Transverse colon (tissue), 4 donors: ENCODE data around the gene LDHAL6B. TPM values are rescaled to one million over a fixed set of nuclear protein-coding genes. Genes with fewer than 3 reads are reported as not detected.

Experiments
- DNase-seq: peaks from one replicate; pipeline ENCODE4 v3.0.0-alpha.2; 2019
- H3K27ac ChIP-seq, 4 donors: fragments of 200-600 bp; sonication (generic); 2 replicates each; pipeline ENCODE4 v1.5.1; 2016 to 2018; ENCODE audit warnings: inconsistent platforms in 4 of 4
- H3K27me3 ChIP-seq: fragments of 200-600 bp; sonication (generic); 2 replicates; pipeline ENCODE4 v1.5.1; 2017; ENCODE audit warnings: inconsistent platforms
- H3K36me3 ChIP-seq, 4 donors: fragments of 200-600 bp; sonication (generic); 2 replicates each; pipeline ENCODE4 v1.5.1; 2017 to 2019; ENCODE audit warnings: inconsistent platforms in 4 of 4
- H3K4me1 ChIP-seq, 4 donors: fragments of 200-600 bp; sonication (generic); 2 replicates each; pipeline ENCODE4 v1.5.1; 2017 to 2020; ENCODE audit warnings: inconsistent platforms in 4 of 4
- H3K4me3 ChIP-seq, 4 donors: fragments of 200-600 bp; sonication (generic); 1 replicate in 1 of 4; 2 replicates in 3 of 4; pipeline versions ENCODE4 v1.5.1 to v1.6.1; 2017 to 2019; ENCODE audit warnings: inconsistent platforms in 4 of 4
- H3K9me3 ChIP-seq, 2 donors: fragments of 200-600 bp; sonication (generic); 2 replicates each; pipeline ENCODE4 v1.5.1; 2017 to 2019; ENCODE audit warnings: inconsistent platforms in 2 of 2
- EP300 ChIP-seq: sonication (generic); formaldehyde crosslinking; IDR thresholded peaks from one replicate; pipeline ENCODE4 v1.6.1; 2017; ENCODE audit warnings: antibody characterized with exemption, low read depth
- POLR2A ChIP-seq: fragments of 450-650 bp; IDR thresholded peaks from one replicate; pipeline ENCODE4 v1.6.1; 2016; ENCODE audit warnings: antibody characterized with exemption, mild to moderate bottlenecking, moderate library complexity
- POLR2AphosphoS5 ChIP-seq, 3 donors: sonication (generic); formaldehyde crosslinking; IDR thresholded peaks; one replicate each; pipeline ENCODE4 v1.6.1; 2016; ENCODE audit warnings: antibody characterized with exemption in 3 of 3
- WGBS, 2 donors: methylation state at CpG; one replicate each; pipeline ENCODE4 v1.1.5; 2018; ENCODE audit warnings: low coverage in 1 of 2; 5-methylcytosine and 5-hydroxymethylcytosine counted together
- in situ Hi-C, 4 donors: fragments of 200-750 bp; cut with MboI; loops; one replicate each; pipeline versions ENCODE4 v1.15.0 to v1.15.1; 2017; ENCODE audit warnings: low sequenced_read_pairs in 3 of 4, low pct_ligation_motif_present in 1 of 4, low pct_unique_long_range_greater_than_20kb in 1 of 4
- intact Hi-C: fragments of 100-400 bp; cut with DNase I; formaldehyde crosslinking; loops from one replicate; pipeline ENCODE4 v1.15.1; 2023; ENCODE audit warnings: low total_unique reads
- total RNA-seq, 4 donors: library from RNA; depleted of rRNA; stranded (reverse); fragments of >200 nt; gene quantifications; one replicate each; pipeline ENCODE4 v1.1.0, GENCODE V29; 2016
- TF ChIP-seq, protein P1 (sequence below), 5 experiments: fragments of 200-600 bp in 3 of 5; fragments of 450-650 bp in 2 of 5; sonication (generic) in 3 of 5; IDR thresholded peaks; 1 replicate in 2 of 5; 2 replicates in 3 of 5; pipeline ENCODE4 v1.5.1; 2016 to 2017; ENCODE audit warnings: antibody characterized with exemption in 5 of 5, inconsistent platforms in 3 of 5, mild to moderate bottlenecking in 2 of 5, moderate library complexity in 1 of 5

Gene LDHAL6B
- total RNA-seq, 4 donors from 2014 or later = not detected

DNA sequence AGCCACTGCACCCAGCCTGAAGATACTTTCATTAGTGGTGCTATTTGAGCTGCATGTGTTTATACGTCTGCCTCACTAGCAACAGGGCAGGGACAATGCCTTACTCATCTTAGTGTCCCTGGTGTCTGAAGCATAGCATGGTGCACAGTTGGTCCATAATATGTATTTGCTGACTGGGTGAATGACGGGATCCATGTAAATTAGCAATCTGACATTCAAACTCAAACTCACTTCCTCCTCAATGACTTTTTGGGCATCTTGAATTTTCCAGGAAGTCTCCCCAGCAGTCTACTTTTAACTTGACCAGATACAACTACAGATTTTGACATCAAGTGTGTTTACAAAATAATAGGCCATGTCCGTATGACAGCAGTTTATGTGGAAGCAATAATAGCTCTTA lies 3.0 kb upstream of the LDHAL6B start:
- H3K27ac ChIP-seq = no peak overlapping the region
- no peaks in the 10 kb centered on the region for H3K4me1 ChIP-seq
- no peaks in the 10 kb centered on the region for H3K27me3 ChIP-seq
- DNase-seq = no peak
- intact Hi-C loops (no loop called here), in situ Hi-C loops (loop anchor here in 1 of 4 donors (25.0 kb wide), 1 partner anchor 391 kb away; no protein-coding TSS in a partner anchor)
- no peaks in the 10 kb centered on the region for H3K9me3 ChIP-seq
- TF ChIP-seq POLR2AphosphoS5 (IDR thresholded peaks at IDR 0.05) (no peak), POLR2A (no peak), EP300 (no peak)
- TF ChIP-seq, protein P1, sequence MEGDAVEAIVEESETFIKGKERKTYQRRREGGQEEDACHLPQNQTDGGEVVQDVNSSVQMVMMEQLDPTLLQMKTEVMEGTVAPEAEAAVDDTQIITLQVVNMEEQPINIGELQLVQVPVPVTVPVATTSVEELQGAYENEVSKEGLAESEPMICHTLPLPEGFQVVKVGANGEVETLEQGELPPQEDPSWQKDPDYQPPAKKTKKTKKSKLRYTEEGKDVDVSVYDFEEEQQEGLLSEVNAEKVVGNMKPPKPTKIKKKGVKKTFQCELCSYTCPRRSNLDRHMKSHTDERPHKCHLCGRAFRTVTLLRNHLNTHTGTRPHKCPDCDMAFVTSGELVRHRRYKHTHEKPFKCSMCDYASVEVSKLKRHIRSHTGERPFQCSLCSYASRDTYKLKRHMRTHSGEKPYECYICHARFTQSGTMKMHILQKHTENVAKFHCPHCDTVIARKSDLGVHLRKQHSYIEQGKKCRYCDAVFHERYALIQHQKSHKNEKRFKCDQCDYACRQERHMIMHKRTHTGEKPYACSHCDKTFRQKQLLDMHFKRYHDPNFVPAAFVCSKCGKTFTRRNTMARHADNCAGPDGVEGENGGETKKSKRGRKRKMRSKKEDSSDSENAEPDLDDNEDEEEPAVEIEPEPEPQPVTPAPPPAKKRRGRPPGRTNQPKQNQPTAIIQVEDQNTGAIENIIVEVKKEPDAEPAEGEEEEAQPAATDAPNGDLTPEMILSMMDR (IDR thresholded peaks at IDR 0.05) = no peak
- peaks cover 0 to 55% (median 23%) of the 10 kb centered on the region in 4 donors for H3K36me3 ChIP-seq
- no peak overlapping the region for H3K4me3 ChIP-seq
- 80 to 81% methylated on average over 1 to 3 of the region's 3 CpGs for WGBS, 2 donors

DNA sequence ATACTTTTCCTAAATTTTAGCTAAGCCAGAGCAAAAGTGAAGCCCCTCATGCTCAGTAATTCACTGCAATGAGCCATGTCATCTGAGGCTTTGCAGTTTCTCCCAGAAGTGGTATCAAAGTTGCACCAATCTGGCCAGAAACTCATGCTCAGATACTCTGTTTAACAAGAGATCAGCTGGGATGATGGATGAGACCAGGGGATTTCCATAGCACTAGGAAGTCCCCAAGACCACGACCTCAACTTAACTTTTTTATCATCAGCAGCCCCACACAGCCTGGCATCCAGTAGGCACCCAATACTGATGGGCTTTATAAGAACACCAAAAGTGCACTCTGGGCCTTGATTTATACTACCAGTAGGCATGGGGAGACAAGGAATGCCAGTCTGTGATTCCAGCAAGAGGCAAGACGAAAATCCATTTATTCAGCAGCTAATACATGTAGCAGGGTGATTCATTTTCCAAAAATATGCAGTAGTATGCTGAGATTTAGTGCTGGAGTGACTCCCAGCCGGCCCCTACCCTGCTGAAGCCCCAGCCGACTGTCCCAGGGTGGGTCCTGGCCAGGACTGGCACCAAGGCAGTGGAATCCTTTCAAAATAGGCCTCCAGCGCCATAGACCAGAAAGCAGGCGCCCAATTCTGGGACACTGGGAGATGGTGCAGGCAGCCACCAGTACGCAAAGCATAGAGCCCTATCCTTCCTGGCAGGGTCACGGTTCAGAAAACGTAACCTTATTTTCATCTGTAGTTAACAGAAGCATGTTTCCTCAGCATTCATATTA lies 612 bp upstream of the LDHAL6B start:
- Histone ChIP-seq H3K27ac (no peak overlapping the region), H3K9me3 (no peaks in the 10 kb centered on the region), H3K36me3 (peaks cover 0 to 67% (median 21%) of the 10 kb centered on the region in 4 donors), H3K27me3 (no peaks in the 10 kb centered on the region), H3K4me1 (no peaks in the 10 kb centered on the region), H3K4me3 (no peak overlapping the region)
- in situ Hi-C loops = loop anchor here in 1 of 4 donors (25.0 kb wide), 1 partner anchor 394 kb away; no protein-coding TSS in a partner anchor
- no peak for DNase-seq
- 82% methylated on average over 9 of the region's 9 CpGs; no CpG with 5 or more reads in 1 of the 2 donors for WGBS, 2 donors
- intact Hi-C loops = no loop called here
- no peak for TF ChIP-seq EP300

DNA sequence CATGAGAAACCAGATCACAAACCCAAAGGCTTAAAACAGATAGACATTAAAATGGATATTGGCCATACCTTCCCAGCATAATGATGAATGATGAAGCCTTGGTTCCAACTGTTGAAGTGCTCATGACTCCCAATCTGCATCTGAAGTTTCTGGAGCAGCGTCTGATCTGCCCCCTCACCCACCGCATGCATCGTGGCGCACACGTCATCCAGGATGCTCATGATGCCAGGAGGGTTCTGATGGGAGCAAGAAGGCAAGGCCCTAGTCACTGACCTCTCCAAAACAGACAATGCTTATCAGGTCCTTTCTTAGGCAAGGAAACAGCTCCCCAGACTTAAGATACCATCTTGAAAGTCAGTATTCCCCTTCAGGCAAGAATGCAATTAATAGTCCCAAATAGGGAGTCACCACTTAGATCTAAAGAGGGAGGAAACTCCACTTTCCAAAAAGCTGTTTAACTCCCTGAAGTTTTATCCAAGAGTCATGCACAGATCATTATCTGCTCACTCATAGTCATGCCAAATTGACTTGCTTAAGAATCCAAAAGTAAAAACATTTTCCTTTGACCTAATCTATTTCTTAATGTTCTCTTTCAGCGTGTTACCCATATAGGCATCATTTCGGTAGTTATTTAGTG lies 2.1 kb downstream of the LDHAL6B start:
- intact Hi-C loops = no loop called here
- TF ChIP-seq EP300 (no peak), POLR2AphosphoS5 (IDR thresholded peaks at IDR 0.05) (no peak), POLR2A (no peak)
- TF ChIP-seq, protein P1 (IDR thresholded peaks at IDR 0.05) = no peak
- DNase-seq = no peak
- Histone ChIP-seq H3K9me3 (no peaks in the 10 kb centered on the region), H3K27me3 (no peaks in the 10 kb centered on the region), H3K4me1 (no peaks in the 10 kb centered on the region), H3K27ac (no peak overlapping the region), H3K36me3 (peaks cover 0 to 63% (median 16%) of the 10 kb centered on the region in 4 donors), H3K4me3 (no peak overlapping the region)
- WGBS, 2 donors = 98 to 99% methylated on average over 7 of the region's 7 CpGs
- in situ Hi-C loops = loop anchor here in 1 of 4 donors (25.0 kb wide), 1 partner anchor 396 kb away; no protein-coding TSS in a partner anchor

DNA sequence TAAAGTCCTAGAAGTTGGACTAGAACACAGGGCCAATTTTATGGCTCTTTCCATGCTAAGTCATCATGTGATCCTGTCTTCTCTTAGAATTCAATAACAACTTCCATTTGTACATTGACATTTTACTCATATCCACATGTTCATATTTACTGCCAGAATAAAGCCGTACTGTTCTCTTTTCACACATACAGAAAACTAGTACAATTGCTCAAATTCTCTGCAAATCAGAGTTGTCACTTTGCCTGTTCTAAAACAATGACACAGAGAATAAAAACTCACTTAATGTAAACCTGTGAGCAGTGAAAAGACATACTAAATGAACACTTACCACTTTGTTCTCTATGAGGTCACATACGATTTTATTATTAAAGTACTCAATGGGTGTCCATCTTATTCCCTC lies 3.5 kb downstream of the LDHAL6B start:
- H3K36me3 ChIP-seq = peaks cover 0 to 60% (median 14%) of the 10 kb centered on the region in 4 donors
- in situ Hi-C loops = loop anchor here in 1 of 4 donors (25.0 kb wide), 1 partner anchor 398 kb away; no protein-coding TSS in a partner anchor
- TF ChIP-seq POLR2A (no peak), EP300 (no peak), POLR2AphosphoS5 (IDR thresholded peaks at IDR 0.05) (no peak)
- TF ChIP-seq, protein P1 (IDR thresholded peaks at IDR 0.05) = no peak

More for the DNA sequence above, 3.5 kb downstream of the LDHAL6B start:
- no peak overlapping the region for H3K4me3 ChIP-seq
- no peak for DNase-seq
- no peaks in the 10 kb centered on the region for H3K9me3 ChIP-seq
- H3K27me3 ChIP-seq = no peaks in the 10 kb centered on the region
- 92 to 96% methylated on average over 2 of the region's 2 CpGs for WGBS, 2 donors
- H3K4me1 ChIP-seq = no peaks in the 10 kb centered on the region
- H3K27ac ChIP-seq = no peak overlapping the region
- intact Hi-C loops = no loop called here
